HG02884 (cell line): ENCODE data around the gene NMNAT2.

ENCODE experiments used
- ATAC-seq: cut with Tn5 transposase; IDR thresholded peaks from one replicate; pipeline ENCODE4 v1.9.1; 2021; ENCODE audit warnings: mild to moderate bottlenecking, moderate library complexity; ENCODE audit not compliant: unreplicated experiment

Gene NMNAT2

DNA sequence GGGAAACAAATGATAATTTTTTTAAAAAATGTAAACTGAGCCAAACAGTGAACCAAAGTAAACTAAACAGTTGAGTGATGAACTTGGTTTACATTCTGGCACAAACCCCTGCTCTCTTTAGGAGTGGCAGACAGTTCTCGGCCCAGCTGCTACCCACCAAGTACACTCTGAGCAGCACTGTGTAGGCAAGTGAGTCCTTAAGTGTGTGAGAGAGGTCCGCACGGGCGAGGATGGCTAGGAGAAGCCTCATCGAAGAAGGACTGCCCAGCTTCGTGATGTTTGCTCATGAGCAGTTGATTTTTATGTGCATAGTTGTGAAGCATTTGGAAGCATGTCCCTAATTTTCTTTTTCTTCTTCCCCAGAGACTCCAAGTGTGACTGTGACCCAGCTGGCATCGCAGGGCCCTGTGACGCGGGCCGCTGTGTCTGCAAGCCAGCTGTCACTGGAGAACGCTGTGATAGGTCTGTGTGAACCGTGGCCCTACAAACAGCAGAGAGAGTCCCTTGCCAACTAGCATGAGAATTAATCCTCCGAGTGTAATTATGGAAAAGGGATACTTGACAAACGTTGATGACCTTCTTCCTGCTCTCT is 200.1 kb downstream of the NMNAT2 start:
- no peak for ATAC-seq

DNA sequence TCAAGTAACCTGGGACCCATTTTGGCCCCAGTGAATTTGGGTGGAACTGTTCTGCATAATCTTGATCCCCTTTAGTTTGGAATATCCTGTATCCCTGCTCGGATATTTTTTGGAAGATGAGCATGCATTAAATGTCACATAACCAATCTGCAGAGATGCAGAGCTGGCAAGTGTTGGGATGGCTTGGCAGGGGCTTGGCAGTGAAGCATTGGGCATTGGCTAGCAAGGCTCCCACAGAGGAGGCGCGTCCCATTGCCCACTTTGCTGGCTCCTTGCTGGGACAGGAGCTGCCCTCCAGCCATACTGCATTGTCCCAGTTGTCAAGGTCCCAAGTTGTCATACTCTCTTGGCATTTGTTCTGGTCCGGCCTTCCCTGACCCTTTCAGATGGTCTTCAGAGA is 202.2 kb downstream of the NMNAT2 start:
- ATAC-seq, result no peak

DNA sequence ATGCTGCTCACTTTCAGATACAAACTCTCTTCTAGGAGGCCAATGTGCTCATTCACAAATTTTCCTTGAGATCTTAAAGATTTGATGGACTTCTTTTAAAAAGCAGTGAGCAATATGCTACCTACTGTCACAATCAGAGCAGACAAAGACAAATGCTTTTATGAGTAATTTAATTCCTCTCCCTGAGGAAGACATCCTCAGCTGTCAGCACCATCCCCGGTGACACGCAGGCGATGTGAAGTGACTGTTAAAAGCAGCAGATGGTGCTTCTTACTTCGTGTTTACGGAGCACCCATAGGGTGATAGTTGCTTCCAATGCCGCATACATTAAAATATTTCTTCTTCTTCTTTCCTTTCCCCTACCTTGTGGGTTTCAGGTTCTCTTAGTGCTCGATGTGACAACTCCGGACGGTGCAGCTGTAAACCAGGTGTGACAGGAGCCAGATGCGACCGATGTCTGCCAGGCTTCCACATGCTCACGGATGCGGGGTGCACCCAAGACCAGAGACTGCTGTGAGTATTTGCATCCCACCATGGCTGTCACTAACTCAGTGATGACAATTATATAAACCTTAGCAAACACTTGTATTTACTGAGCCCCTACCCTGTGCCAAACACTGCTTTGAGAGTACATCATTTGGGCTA is 203.0 kb downstream of the NMNAT2 start:
- ATAC-seq, result no peak

DNA sequence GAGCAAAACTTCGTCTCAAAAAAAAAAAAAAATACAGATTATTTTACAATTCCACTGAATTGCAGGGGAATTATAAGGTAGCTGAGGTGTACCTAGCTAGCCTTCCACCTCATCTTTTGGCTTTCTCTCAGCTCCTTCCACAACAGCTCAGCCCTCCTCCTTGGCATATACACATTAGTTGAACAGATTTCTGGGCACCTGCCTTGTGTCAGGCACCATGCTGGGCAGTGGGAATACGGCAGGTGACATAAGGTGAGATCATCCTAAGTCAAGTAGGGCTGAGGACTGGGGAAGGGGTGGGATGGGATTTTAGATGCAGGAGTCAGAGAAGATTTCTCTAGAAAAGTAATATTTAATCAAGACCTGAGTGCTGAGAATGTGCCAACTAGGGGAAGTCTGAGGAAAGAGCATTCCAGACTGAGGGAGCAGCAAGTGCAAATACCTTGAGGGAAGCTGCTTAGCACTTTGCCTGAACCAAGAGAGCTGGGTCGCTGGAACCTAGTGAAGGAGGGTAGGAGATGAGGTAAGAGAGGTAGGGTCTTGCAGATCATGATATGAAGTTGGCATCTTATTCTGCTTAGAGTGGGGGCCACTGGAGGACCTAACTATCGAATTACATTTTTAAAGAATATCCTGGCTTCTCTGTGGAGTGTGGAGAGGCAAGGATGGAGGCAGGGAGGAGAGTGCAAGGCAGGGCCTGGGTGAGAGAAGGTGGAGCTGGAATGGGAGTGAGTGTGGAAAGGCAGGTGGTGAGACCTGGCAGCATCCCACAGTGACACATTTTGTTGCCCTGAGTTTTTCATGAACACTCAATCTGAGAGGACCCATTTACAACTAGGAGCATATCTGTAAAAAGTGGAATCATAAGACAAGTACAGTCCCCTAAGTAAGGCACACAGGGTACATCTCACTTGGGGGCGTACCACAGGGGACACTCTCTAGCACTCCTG is 203.9 kb downstream of the NMNAT2 start:
- ATAC-seq, result no peak

DNA sequence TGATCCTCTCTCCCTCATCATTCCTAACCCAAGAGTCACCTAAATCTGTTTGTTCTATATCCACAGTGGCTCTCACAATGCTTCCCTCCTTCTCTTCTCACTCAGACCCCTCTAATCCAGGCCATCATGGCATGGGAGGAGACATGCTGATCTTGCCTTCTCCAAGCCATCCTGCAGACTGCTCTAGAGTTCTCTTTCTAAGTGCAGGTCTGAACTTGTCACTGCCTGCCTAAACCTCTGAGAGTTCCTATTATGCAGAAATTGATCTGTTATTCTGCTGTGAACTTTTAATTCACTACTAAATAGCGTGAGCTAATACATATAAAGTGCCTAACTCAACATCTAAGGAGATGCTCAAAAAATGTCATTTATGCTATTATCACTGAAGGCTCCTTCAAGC is 205.3 kb downstream of the NMNAT2 start:
- no peak for ATAC-seq

DNA sequence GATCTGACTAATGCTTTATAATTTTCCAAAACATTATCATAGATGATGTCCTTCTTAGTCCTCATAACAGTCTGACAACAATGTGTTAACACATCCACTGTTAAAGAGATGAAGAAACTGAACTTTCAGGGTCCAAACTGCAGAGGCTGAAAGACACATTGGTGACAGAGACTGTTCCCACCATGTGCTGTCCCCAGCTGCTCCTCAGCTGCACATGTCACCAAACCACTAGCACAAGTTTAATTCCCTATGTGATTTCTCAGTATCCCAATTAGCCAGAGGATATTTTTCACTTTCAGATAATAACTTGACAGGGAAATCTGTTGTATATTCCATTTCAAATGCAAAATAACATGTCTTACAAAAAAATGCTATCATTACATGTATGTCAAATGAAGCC is 207.5 kb downstream of the NMNAT2 start:
- ATAC-seq, result no peak

DNA sequence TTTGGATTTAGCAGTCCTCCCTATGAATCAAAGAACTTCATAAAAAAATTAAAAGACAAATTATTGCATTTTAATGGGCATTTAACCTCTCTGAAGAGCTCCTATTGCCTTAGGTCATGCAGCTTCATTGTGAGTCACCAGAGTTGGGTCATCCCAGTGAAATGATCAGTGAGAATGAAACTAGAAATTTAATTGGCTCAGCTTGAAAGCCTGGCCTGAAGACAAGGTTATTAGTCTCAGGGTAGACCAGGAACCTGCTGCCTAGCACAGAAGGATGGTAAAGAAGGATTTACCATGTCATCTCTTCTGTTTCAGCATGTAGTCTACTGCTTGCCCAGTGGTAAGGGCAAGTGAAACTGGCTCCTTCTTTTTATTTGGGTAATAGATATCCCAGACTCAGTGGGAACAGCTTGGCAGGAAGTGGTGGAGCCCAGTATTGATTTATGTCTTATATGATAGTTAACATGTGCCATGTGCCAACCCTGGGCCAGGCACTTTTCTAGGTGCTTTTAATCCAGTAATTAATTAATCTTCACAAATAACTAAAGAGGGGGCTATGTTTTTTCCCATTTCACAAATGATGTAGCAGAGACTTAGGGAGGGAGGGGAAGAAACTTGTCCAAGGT is 208.5 kb downstream of the NMNAT2 start:
- ATAC-seq, result no peak

DNA sequence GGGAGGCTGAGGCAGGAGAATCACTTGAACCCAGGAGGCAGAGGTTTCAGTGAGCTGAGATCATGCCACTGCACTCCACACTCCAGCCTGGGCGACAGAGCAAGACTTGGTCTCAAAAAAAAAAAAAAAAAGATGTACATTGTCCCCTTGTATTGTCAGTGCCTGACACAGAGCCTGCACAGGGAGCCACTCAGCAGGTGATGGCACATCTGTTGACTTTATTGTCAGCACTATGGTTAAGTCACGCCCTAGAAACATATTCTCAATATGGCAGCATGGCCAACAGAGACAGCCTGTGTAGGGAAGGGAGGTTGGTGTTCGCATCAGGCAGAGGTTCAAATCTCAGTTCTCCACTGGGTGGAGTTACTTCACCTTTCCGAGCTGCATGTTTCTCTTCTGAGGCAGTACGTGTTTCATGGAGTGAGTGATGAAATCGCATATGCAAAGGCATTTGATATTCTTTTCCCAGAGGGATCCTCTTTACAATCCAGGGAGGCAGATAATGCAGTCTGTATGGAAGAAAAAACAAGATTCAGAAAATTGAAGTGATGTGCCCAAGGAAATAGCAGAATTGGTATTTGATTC is 211.6 kb downstream of the NMNAT2 start:
- ATAC-seq, result no peak

DNA sequence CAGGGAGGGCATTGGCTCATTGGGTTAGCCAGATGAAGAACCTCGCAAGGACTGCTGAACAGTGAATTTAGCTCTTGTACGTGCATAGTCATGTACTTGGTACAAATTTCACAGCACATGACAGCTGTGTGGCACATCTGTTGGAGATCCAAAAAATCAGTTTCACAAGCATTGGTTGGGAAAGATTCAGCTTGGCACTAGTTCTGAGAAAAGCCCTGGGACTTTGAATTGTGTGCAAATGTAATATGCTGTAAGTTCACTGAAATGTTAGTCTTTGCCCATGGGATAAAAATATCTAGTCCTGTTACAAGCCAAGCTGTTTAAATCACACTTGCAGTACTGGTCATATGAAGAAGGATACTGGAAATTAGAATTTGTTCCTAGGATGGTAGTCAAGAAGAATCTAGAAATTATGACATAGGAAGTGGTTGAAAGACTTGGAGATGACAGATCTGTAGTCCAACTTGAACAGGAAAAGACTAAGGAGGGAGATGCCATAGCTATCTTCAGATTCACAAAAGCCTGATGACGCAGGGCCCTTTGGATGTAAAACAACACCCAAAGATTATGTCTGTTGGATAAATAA is 212.9 kb downstream of the NMNAT2 start:
- ATAC-seq, result no peak

DNA sequence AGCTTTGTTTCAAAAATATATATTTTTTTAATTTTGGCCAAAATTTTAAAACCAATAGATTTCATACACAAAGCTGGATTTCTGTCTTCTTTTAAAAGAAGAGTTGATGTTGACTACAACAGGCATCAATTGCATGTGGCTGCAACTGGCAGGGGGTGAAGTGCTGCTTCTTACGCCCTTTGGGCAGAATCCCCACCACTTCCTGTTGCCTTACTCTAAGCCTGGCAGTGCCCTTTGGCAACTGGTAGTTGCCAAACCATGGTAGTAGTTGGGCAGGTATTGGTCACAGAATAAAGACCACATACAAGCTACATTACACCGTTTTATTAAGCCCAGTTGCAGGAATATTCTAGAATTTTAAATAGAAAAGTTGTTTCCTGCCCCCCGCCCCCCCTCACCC is 215.1 kb downstream of the NMNAT2 start:
- no peak for ATAC-seq

DNA sequence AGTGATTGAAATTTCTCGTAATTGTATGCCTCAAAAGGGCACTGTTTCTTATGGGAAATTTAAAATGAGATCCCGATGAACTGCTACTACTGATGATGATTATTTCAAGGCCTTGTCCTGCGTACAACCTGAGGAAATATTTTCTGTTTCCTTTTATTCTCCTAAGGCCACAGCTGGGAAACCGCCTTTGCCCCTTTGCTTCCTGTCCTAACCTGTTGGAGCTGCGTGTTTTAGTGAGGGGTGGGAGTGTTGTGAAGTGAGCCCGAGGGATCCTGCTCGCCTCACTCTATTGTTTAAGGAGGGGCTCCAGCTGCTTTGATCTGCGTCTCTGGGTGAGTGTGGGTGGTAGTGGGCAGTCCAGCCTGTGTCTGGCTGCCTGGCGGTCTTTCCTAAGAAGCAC is 217.7 kb downstream of the NMNAT2 start:
- no peak for ATAC-seq

DNA sequence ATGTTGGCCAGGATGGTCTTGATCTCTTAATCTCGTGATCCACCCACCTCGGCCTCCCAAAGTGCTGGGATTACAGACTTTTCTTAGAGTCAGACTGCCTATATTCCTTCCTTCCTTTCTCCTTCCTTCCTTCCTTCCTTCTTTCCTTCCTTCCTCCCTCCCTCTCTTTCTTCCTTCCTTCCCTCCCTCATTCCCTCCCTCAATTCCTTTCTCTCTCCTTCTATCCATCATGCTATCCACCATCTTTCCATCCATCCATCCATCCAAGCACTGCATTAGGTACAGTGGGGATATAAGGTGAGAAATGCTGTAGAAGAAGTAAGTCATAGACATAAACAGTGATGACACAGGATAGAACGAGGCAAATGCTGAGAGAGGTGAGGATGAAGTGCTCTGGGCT is 218.9 kb downstream of the NMNAT2 start:
- no peak for ATAC-seq

DNA sequence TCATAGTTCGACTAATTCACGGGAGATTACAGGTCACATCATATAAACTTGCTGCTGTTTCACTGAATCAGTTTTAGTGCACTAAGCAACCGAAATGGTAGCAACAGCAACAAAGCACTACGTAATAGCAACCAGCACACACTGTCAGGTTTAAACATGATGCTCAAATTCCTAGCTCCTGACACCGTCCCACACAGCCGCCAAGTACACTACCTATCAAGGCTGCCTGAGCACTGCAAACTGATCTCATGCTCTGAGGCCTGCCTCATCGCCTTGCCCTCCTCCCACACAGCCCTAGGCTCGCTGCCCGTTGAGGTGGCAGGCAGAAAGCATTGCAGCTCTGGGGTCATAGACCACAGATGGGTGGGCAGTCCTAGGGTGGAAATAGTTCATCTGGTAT is 219.7 kb downstream of the NMNAT2 start:
- no peak for ATAC-seq
